Subcutaneous adipose tissue (tissue), 4 donors: ENCODE data around the gene MRPL24. TPM values are rescaled to one million over a fixed set of nuclear protein-coding genes. Genes with fewer than 3 reads are reported as not detected.

Experiments
- total RNA-seq, 4 donors: library from RNA; depleted of rRNA; stranded (reverse); fragments of >200 nt; gene quantifications; one replicate each; pipeline ENCODE4 v1.1.0, GENCODE V29; 2016
- TF ChIP-seq, protein P1 (sequence below): fragments of 450-650 bp; IDR thresholded peaks from one replicate; pipeline ENCODE4 v1.5.1; 2016; ENCODE audit warnings: low read depth, mild to moderate bottlenecking, control low read depth, antibody characterized with exemption, moderate library complexity

The MRPL24 gene
- total RNA-seq, 4 donors from 2014 or later = 53.0 to 84.5 (median 74.0) TPM

DNA sequence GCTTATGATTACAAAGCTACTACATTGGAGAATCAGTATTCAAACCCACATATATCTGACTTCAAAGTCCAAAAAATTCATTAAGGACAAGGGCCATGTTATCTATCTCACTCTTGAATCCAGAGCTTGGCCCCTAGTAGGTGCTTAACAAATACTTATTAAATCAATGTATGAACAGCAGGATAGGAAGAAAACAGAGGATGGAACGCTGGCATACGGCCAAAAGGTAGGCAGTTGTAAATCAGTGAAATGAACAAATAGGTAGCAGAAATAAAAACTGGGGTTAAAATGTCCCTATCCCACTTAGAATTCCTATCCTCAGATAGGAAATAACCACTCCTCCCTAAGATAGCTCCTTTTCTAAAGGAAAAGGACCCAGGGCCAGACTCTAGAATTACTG lies 2.0 kb downstream of the MRPL24 start:
- TF ChIP-seq, protein P1, sequence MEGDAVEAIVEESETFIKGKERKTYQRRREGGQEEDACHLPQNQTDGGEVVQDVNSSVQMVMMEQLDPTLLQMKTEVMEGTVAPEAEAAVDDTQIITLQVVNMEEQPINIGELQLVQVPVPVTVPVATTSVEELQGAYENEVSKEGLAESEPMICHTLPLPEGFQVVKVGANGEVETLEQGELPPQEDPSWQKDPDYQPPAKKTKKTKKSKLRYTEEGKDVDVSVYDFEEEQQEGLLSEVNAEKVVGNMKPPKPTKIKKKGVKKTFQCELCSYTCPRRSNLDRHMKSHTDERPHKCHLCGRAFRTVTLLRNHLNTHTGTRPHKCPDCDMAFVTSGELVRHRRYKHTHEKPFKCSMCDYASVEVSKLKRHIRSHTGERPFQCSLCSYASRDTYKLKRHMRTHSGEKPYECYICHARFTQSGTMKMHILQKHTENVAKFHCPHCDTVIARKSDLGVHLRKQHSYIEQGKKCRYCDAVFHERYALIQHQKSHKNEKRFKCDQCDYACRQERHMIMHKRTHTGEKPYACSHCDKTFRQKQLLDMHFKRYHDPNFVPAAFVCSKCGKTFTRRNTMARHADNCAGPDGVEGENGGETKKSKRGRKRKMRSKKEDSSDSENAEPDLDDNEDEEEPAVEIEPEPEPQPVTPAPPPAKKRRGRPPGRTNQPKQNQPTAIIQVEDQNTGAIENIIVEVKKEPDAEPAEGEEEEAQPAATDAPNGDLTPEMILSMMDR = no peak

DNA sequence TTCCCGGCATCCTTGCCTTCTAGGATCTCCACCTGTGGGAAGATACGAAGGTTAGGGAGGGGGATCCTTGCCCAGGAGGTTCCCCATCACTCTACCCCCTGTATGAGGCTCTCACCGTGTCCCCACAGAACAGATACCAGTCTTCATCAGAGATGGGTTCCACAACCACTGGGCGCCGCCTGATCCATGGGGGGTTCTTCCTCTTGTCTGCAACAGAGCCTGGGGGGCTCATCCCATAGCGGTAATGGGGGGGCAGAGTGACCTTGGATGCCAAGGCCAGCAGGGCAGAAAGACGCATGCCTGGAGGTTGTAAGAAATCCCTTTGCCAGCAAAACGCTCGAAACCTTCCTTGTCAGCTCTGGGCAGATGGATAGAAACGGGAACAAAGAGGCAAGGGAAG lies 2.5 kb downstream of the MRPL24 start:
- TF ChIP-seq, protein P1 = no peak

DNA sequence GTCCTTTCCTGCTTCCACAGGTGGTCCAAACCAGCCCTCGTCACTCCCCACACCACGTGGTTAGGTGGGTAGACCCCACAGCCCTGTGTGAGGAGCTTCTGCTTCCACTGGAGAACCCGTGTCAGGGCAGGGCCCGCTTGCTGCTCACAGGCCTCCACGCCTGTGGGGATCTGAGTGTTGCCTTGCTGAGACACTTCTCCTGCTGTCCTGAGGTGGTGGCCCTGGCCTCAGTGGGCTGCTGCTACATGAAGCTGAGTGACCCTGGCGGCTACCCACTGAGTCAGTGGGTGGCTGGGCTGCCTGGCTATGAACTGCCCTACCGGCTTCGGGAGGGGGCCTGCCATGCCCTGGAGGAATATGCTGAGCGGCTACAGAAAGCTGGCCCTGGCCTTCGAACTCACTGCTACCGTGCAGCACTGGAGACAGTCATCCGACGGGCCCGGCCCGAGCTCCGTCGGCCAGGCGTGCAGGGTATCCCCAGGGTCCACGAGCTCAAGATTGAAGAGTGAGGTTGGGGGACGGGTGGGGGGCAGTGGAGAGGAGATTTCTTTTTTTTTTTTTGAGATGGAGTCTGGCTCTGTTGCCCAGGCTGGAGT lies 6.8 kb downstream of the MRPL24 start:
- TF ChIP-seq, protein P1 = no peak

DNA sequence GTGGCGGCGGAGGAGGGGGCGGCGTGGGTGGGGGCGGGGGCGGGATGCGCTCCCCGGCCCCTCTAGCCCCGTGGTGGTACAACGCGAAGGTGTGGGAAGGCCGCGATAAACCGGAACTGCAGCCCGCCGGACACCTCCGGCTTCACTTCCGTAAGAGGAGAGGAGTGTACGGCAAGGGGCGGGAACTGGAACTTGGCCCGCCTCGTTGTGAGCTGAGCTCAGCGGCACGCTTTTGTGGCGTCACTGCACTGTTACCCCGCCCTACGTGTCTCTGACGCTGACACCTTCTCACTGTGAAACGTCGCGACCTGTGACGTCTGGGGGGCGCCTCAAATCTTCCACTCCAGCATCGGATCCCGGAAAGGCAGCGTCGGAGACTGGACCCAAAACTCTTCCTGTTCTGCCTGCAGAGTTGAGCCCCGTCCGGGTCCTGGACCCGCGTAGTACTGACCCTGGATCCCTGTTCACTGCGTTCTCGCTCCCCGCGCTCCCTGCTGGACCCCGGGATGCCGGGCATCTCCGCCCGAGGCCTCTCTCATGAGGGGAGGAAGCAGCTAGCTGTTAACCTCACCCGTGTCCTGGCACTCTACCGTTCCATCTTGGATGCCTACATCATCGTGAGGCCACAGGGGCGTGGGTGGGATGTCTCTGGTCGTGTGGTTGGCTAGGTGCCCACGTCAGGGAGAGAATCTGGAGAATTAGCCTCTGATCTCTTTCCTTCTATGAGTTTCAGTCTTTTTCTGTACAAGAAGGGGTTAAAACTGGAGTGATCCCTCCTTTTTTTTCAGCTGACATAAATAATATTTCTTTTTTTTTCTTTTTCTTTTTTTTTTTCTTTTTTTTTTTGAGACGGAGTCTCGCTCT lies 12.1 kb downstream of the MRPL24 start, which contains the start of gene ISG20L2:
ISG20L2 (minus strand) TSS at position 168 of the 864 bp plus-strand sequence. CDS start 1,114 bp downstream, outside the sequence.
- TF ChIP-seq, protein P1 = no peak

DNA sequence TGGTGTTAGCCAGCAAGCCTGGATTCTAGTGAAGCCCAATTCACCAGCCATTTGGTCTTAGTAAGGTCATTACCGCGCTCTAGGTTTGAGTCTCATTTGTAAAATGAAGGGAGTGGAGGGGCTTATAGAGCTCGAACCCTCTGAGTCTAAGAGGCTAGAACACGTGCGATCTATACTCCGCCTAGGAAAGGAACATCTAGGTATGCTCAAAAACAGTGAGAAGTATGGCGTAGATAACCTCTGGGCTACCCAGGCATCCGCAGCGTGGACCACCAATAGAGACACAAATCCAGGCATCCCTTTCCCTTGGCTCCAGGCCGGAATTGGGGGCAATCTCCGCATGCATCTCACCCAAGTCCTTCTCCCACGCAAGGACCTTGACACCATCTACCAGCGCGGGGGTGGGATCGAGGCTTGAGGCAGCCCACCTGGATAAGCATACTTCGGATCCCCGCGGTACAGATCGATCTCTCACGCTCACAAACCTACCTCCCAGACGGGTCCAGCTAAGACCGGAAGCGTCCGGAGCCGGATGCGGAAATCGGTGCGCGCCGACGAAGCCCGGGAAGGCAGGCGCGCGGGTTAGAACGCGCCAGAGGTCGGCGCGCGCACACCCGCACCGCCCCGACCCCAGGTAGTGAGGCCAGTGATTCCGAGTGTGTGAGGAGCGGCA lies 12.8 kb downstream of the MRPL24 start, which contains the start of gene METTL25B:
METTL25B (plus strand) TSS at position 544 of the 673 bp plus-strand sequence. CDS start 636 bp downstream, outside the sequence.
- TF ChIP-seq, protein P1 = no peak

DNA sequence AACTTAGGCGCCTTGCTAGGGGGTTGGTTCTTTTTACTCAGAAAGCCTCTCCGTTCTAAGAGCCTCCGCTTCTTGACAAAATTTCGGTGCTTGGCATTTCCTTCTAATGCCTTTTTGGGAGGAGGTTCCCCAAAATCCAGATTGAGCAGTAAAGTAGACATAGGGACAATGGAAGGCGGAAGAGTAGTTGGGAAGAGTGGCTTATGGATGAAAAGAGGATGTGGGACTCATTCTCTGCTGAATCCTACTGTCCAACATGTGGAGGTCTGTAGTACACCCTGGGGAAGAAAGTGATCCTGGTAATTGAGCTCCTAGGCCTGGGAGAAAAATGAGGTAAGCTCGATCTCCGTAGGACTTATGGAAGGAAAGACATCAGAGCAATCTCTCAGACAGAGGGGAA lies 13.4 kb downstream of the MRPL24 start:
- TF ChIP-seq, protein P1 = no peak
